ENCODE data around the gene KAT2A.
A peak's percentile ranks its signal among the peaks of the same experiment; 100 is the strongest.

Gene KAT2A

DNA sequence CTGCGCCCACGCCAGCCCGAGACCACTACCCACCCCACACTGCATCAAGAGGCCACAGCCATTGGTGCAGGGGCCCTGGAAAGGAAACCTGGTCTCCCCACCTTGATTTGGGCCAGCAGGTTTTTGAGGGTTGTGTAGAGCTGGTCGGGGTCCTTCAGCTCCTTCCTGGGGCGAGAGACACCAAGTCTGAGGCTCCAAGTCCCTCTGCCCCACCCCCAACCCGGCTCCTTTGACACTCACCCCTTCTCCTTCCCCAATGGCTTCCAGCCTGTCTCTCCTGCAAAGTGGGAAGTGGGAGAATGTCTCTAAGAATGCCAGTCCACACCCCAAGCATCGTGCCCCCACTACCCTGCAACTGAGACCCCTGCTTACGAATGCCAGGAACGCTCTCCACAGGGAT lies 7.0 kb downstream of the KAT2A start:
- no peak for DNase-seq (ENCODE audit: low read depth in 2 of 2)

DNA sequence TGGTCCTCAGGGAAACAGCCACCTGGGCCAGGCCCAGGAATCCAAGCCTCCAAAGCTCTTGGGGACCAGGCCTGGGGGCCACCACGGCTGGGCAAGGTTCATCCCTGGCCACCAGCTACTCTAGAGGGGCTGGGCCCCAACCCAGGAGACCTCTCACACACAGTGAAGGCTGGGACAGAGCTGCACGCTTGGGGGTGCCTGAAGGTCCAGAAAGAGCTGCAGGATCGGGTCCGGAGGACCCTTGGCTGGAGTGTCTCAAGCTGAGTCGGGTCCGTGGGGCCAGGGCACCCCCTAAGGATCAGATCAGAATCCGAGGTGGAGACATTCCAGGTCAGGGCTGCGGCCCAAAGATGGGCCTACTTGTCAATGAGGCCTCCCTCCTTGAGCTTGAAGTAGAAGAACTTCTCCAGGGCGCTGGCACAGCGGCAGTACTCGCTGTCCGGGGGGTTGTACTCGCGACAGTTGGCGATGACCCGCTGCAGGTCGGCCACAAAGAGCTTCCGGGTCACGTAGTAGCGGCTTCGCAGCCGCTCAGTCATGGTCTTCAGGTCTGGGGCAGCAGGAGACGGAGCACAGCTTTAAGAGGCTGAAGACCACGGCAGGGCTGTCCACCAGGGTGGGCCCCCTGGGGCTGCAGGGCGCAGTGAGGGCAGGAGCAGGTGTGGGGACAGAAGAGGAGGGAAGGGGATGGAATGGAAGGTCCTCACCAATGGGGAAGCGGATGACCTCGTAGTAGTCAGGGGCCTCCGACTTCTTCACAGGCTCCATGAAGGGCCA lies 7.7 kb downstream of the KAT2A start:
- no peak for DNase-seq (ENCODE audit: low read depth in 2 of 2)

DNA sequence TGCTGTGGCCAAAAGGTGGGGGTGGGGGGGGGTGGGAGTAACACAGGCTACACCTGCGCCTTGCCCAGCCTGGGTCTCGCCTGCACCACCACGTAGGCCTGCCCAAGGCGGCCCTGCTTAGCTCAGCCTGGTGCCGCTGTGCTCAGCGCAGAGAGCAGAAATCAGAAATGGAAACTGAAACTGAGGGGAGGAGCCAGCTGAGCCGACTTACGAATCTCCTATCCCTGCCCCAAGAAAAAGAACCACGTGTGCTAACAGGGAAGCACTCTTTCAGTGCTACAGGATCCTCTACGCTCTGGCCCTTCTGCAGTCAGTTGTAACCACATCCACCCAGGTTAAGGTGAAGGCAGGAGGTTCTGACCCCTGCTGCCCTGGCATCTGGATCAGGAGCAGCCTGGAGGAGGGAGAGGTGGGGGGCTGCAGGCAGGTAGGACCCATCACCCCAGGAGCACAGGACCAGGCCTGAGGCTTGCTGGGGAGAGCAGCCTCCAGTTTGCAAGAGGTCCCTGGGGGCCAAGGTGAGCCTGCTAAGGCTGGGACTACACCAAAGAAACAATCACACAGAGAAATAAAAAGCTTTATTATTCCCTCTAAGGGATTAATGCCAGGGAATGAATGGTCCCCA lies 8.5 kb downstream of the KAT2A start, which contains the start of gene DHX58:
DHX58 (minus strand) TSS at position 163 of the 625 bp plus-strand sequence. CDS start 822 bp downstream, outside the sequence.
- peak; percentile 51 to 71 for DNase-seq (ENCODE audit: low read depth in 2 of 2)

DNA sequence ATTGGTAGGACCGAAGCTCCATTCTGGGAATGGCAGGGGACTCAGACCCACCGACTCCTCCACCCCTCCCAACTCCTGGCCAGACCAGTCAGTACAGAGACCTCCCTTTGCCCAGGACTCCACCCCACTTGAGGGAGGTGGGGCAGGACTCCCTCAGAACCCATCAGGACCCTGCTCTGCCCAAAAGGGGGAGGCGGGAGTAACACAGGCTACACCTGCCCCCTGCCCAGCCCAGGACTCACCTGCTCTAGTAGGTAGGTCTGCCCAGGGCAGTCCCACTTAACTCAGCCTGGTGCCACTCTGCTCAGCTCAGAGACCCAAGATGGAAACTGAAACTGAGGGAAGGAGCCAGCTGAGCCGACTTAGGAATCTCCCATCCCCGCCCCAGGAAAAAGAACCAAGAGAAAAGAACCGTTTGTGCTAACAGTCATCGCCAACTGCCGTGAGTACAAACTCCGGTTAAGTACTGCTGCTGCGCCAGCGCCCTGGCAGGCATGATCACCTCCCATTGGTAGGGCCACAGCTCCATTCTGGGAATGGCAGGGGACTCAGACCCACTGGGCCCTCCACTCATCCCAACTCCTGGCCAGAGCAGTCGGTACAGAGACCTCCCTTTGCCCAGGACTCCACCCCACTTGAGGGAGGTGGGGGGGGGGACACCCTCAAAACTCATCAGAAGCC lies 9.2 kb downstream of the KAT2A start:
- DNase-seq (ENCODE audit: low read depth in 2 of 2), result no peak

DNA sequence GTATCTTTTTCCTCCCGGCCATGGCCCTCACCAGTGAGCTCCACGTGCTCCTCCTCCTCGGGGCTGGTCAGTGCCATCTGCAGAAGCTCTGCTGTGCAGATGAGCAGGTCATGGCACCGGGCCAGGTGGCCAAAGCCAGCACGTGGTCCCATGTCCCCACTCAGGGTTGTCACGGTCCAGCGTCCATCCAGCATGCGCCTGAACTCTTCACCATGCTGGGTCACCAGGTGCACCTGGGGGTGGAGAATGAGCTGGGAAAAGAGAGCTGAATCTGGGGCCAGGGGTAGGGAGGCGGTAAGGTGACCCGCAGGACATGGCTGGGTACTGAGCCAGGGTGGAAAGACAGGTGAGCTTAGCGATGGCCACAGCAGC lies 9.9 kb downstream of the KAT2A start:
- no peak for DNase-seq (ENCODE audit: low read depth in 2 of 2)

DNA sequence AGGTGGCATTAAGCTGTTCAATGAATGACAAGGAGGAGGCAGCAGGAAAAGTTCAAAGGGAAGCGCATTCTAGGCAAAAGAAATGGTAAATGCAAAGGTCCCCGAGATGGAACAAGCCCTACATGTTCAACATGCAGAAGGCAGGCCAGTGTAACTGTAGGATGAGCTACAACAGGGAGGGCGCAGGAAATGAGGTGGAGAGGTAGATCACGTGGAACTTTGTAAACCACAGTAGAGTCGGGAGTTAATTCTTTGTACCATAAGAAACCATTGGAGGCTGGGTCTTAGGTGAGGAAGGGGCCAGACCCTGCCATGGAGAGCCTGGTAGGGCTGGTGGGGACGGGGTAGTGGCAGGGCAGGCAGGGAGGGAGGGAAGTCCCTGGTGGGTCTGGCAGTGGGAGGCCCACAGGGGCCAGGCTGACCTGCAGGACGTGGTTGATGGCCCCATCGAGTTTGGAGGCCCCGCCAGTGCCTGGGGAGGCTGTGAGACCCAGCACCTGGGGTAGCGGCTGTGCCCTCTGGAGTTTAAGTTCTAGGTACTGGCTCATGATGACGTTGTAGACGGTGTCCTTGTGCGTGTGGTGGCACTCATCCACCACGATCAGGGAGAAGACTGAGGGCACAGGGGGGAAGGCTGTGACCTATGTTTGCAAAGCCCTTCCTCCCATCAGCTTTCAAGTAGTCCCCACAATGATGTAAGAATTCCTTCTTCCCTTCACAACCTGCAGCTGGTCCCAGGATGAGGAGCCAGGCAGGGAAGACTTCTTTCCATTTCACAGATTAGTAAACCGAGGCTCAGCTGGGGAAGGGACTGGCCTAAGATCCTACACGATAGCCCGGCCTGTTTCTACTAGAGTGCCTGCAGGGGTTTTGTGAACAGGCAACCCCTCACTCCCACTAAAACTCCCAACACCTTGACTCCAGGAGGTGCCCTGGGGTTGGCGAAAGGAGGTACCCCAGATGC lies 10.6 kb downstream of the KAT2A start:
- DNase-seq (ENCODE audit: low read depth in 2 of 2), result no peak

DNA sequence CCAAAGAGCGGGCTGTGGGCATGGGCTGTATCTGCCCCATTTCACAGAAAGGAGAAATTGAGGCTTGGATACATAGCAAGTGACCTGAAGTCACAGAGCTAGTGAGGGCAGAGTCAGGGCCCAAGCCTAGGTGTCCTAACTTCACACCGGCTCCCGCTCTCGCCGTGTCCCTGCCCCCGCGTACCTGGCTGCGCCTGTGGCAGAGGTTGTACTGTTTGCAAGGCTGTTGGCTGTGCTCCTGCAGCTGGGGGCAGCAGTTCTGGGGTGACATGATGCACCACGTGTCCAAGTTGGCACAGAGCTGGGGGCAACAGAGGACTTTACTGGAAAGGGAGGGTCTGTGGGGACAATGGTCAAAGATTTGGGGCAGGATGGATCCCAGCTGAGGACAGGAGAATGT lies 12.1 kb downstream of the KAT2A start:
- DNase-seq (ENCODE audit: low read depth in 2 of 2), result no peak

DNA sequence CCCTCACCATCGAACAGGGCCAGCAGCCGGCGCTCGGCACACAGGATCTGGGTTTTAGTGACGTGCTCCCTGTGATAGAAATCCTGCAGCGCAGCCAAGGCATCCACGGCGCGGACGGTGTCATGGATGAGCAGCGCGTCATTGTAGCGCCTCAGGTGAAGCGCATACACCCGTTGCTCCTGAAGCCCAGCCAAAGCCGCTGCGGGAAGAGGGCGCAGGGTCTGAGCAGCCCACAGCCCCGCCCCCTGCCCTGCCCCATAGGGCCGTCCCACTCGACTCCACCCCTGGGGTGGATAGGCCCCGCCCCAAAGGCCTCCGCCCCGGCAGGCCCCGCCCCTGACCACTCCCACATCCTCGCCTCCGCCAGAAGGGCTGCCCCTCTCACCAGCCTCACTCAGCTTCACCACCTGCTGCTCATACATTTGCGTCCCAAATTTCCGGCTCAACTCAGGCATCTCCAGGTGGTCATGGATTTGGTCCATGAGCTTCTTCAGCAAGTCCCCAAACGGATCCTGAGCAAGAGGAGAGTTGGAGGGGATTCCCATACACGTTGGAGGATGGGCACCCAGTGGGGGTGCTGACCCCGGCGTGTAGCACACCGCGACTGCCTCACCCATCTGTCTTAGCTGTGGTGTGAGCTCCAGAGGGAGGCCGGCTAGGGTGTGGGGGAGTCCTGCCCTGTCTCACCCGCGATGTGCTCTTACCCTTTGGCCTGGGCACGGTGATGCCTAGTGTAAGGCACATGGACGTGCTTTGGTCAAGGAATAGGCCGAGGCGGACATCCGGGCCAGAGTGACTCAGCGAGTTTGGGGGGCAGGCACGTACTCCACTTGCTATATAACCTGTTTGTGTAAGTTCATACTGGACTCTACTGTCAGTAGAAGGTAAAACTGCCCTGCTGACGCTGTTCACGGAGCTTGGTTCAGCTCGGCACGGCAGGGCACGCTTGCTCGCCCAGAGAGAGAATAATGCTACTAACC lies 13.3 kb downstream of the KAT2A start:
- DNase-seq (ENCODE audit: low read depth in 2 of 2), result peak; percentile 89 to 95

DNA sequence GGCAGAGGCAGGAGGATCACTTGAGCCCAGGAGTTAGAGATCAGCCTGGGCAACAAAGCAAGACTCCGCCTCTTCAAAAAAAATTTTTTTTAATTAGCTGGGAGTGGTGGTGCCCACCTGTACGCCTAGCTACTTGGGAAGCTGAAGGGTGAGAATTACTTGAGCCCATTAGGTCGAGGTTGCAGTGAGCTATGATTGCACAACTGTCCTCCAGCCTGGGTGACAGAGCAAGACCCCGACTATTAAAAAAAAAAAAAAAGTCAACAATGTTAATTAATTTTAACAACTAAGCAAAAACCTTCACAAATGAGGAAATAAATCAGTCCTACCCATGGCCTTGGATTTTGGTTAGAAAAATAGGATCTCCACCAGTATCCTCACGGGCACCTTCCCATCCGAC lies 14.0 kb downstream of the KAT2A start:
- no peak for DNase-seq (ENCODE audit: low read depth in 2 of 2)

DNA sequence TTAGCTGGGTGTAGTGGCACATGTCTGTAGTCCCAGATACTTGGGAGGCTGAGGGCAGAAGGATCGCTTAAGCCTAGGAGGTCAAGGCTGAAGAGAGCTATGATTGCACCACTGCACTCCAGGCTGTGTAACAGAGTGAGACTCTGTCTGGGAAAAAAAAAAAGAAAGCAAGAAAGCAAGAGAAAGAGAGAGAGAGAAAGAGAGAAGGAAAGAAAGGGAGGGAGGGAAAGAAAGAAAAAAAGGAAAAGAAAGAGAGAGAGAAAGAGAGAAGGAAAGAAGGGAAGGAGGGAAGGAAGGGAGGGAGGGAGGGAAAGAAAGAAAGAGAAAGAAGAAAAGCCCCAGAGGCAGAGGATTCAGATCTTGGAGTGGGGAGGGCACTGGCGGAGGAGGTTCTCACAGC lies 15.2 kb downstream of the KAT2A start:
- DNase-seq (ENCODE audit: low read depth in 2 of 2), result no peak

DNA sequence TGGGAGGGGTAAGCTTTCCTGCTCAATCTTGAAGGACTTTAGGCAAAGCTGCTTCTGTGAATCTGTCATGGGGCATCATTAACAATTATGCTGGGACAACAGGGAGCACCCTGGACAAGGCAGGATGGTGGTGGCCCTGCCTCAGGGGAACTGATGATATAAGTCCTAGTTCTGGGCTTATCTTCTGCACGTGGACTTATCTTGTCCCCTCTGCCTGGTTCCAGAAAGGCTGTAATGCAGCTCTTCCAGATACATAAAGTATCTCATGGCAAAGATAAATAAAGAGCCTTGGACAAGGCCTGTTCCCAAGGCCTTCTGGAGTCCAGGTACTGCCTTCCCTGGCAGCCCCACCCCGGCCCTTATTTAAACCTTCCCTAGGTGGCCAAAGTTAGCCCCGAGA lies 16.9 kb downstream of the KAT2A start:
- no peak for DNase-seq (ENCODE audit: low read depth in 2 of 2)

DNA sequence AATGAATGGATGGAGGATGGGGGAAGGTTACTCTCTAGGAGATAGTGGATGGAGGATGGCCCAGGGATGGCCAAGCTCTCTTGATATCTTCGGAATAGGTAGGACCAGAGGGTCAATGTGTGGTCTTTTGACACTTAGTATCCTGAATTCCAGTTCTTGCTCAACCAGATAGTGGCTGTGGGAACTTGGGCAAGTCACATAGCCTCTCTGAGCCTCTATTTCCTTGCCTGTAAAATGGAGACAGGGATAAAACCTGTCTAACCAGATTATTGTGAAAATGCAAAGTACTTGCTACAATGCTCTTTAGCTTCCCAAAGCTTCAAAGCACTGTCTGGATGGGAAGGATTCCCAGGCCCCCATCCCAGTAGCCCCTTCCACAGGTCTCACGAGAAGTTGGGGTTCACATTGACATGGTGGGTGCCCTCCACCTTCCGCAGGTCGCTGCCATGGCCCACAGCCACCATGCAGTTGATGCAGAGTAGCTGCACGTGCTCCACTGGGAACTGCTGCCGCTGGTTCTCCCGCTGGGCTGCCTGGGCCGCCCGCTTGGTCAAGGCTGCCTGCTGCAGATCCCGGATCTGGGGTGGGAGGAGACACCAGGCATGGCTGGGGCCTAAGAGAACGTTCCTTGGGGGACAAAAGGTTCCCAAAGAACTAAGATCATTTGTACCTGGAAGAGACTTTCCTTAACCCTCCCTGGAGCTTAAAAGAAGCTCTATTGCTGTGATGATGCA lies 17.8 kb downstream of the KAT2A start:
- DNase-seq (ENCODE audit: low read depth in 2 of 2), result no peak

DNA sequence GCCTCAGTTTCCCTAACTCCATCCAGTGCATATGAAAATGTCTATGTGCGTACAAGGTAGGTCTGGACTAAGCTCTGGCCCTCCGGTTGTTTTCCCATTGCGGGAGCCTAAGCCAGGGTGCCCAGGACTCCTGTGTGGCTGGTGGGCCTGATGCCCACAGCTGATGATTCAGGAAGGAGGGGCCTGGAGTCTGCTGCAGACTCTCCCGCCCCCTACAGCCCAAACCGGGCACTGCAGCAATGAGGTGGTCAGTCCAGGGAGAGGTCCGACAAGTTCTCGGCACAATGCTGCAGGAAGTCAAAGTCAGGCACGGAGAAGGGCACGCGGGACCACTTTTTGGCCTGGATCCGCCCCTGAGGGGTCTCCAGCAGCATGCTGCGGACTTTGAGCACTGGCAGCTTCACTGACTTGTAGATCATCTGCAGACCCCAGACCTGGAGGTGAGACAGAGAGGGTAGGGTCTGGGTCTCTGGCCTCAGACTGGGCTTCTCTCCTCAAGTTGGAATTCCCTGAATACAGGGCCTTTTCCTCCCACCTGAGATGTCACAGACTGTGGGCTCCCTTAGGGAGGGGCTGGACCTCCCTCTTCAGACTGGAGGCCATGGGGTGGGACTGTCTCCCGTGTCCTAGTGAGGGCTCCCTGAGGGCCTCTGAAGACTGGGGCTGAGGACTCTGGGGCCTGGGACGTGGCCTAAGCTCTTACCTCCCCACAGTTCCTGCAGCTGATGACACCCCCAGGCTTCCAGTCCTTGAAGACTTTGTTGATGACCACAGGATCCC lies 19.5 kb downstream of the KAT2A start:
- peak in 1 of 2 donors; percentile 60 for DNase-seq (ENCODE audit: low read depth in 2 of 2)

DNA sequence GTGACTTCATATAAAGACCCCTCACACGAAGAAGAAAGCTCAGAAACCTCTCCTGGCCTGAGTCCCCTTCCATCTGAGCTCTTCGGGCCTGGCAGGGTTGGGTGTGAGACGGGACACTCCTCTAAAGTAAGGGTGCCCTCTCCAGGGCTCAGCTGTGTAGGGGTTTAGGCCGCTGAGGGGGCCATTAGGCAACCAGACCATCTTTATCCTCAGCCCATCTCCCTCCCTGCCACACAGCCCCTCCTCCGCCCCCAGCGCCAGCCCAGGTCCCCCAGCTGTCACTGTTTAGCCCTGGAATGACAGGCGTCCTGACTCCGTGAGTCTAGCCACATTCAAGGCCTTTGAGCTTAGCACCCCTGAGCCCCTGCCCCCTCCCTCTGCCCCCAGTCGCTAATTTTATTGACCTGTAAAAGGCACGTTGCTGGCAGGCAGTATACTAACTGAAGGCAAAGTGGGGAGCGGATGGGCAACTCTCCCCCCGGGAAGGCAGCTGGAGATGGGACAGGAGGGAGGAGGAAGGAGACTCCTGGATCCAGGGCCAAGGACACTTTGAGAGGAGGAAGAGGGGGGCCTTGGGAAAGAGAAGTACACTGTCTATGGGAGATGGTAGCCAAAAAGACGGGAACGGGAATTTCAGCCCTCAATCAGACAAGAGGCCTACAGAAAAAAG lies 22.3 kb downstream of the KAT2A start:
- DNase-seq (ENCODE audit: low read depth in 2 of 2), result no peak

DNA sequence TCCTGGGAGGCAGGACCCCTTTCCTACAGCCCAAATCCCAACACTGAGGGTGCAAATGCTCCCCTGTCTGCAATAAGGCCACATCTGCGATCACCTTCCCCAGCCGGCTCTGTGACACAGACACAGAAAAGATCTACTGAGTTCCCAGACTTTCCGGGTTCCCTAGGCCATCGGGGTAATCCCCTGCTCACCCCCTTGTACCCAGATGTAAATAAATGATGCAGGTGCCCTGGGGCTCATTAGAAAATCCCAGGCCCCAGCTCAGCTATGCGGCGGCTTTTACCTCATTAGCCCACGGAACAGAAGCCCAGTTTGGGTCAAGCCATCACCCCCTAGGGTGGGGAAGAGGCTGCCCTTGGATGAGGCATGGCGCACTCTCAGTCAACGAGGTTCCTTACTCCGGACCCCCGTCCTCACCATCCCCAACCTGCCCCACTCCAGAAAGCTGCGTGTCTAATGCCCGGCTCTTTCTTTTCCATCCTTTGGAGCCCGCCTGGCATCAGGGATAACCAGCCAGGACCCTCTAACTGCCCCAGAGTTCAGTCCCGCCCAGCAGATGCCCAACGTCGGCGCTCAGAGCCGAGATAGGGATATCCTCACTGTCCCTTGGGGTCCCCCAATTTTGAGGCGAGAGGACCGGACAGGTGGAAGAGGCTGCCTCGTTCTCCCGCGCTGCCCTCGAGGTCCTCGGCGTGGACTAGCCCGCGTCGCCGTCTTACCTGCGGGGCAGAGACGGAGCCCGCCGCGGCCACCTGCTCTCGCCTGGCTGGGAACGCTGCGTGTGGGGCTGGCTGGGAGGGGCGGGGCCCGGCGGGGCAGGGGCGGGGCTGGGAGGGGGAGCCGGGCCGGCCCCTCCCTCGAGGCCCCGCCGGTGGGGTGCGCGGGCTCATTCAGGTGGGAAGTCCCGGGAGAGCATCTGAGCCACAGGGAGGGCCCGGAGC lies 23.2 kb downstream of the KAT2A start, which contains the start of gene ZNF385C:
ZNF385C (minus strand) TSS at position 783 of the 941 bp plus-strand sequence. CDS start 35,417 bp downstream, outside the sequence.
- DNase-seq (ENCODE audit: low read depth in 2 of 2), result peak in 1 of 2 donors; percentile 64

DNA sequence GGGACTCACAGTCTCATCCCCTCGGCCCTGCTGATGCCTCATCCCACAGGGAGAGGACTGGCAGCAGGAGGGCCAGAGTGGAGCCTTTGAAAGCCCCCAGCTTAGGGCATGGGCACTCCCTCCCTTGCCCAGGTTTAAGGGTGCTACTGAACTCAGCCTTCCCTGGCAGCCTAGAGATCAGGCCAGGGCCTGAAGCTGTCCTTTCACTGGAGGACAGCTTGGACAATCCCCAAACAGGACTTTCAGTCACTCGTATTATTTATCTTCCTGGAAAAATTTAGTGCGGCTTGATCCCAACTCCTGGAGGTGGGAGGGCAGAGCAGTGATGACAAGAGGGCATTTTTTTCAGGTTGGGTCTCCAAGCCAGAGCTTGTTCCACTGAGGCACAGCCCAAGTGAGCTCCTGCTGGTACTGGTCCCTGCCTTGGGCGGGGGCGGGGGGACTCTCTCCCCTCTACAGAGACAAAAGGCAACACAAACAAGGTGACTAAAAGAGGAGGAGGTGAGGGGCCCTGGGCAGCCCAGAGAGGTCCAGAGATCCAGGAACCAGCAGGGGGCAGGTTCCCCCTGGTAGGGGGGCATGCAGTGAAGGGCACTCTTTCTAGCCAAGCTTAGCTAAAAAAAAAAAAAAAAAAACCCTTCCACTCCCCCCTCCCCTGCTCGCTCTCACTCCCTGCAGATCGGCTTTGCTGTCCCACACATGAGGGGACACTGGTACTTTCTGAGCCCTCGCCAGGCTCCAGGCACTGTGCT lies 24.6 kb downstream of the KAT2A start:
- no peak for DNase-seq (ENCODE audit: low read depth in 2 of 2)
